ENCODE results near the gene CADPS. TPM values are rescaled to one million over a fixed set of nuclear protein-coding genes. Genes with fewer than 3 reads are reported as not detected.
A peak's percentile ranks its signal among the peaks of the same experiment; 100 is the strongest.

CADPS gene
- total and polyA plus RNA-seq, 2 of the 4 experiments (the other 2 are of a cell fraction), result not detected

GRCh38 chr3:62607287-62608029, 267.8 kb downstream of the CADPS start:
- BruUV-seq (replicated peaks), result no TSS peak
- no peak overlapping the region for H3K4me2 ChIP-seq (ENCODE audit: low read depth, low read length)
- no peak overlapping the region for H2BK5ac ChIP-seq (ENCODE audit: low read depth, low read length, poor library complexity, severe bottlenecking)
- peak overlapping the region; percentile 74 for H2AFZ ChIP-seq (replicated peaks; ENCODE audit: low read length, poor library complexity)
- CTCF ChIA-PET, result no interaction called here
- no peak overlapping the region for H3K56ac ChIP-seq (ENCODE audit: extremely low read depth, insufficient read depth, low read length)
- H3K4ac ChIP-seq (ENCODE audit: low read depth, low read length), result peak overlapping the region; percentile 8; the same call in 1 of the 2 replicates
- DNase-seq (peak; percentile 28), ATAC-seq (ENCODE audit: low read depth) (no peak)
- POLR2A ChIA-PET (ENCODE audit: unreplicated experiment), result no interaction called here
- no peak overlapping the region for H3K18ac ChIP-seq (ENCODE audit: low read depth, low read length)
- H3K4me1 ChIP-seq (ENCODE audit: control insufficient read depth, insufficient read depth, low read length), result peaks cover 11% of the 10 kb centered on the region
- no peaks in the 10 kb centered on the region for H4K20me1 ChIP-seq (ENCODE audit: insufficient read depth, low read length)
- no peaks in the 10 kb centered on the region for H3K79me1 ChIP-seq (ENCODE audit: low read depth in 1 of 2, low read length in 2 of 2)
- H4K8ac ChIP-seq (ENCODE audit: low read depth in 2 of 2, low read length in 2 of 2), result no peak overlapping the region
- 0 out of 2 replicates have a peak overlapping the region, but pooled peaks have one; percentile 2 for H4K5ac ChIP-seq (ENCODE audit: low read depth, low read length)
- H2AK9ac ChIP-seq (replicated peaks; ENCODE audit: low read depth, low read length, poor library complexity), result peak overlapping the region; percentile 61
- no peak for TF ChIP-seq MXI1 (IDR thresholded peaks at IDR 0.05; ENCODE audit: borderline replicate concordance, low read depth, low read length)
- TF ChIP-seq CEBPB (IDR thresholded peaks at IDR 0.05; ENCODE audit: low read depth, low read length), result no peak
- dilution Hi-C loops (cut with HindIII; ENCODE audit: low sequenced_read_pairs, unreplicated experiment), result no loop called here
- H3K9me3 ChIP-seq (ENCODE audit: control insufficient read depth, insufficient read depth, low read length), result no peaks in the 10 kb centered on the region
- WGBS, 2 experiments (ENCODE audit: extremely low coverage in 2 of 2, insufficient read length in 1 of 2), result 0% methylated on average over 1 of the region's 10 CpGs; no CpG with 5 or more reads in 1 of the 2 experiments
- no peak overlapping the region for H3K9ac ChIP-seq (ENCODE audit: low read depth, low read length)
- H2BK20ac ChIP-seq (ENCODE audit: low read depth, low read length), result peak overlapping the region; percentile 70; the same call in 1 of the 2 replicates
- no peak overlapping the region; the same call in 1 of the 2 replicates for H2AK5ac ChIP-seq (ENCODE audit: low read depth, low read length)
- peaks cover 4% of the 10 kb centered on the region for H3K9me1 ChIP-seq (ENCODE audit: insufficient read depth, low read length)
- H3K27ac ChIP-seq (ENCODE audit: insufficient read depth, low read length), result no peak overlapping the region
- H2BK120ac ChIP-seq (ENCODE audit: low read depth, low read length), result peak overlapping the region; percentile 43
- H3K23ac ChIP-seq (ENCODE audit: low read depth, low read length), result no peak overlapping the region
- H3K27me3 ChIP-seq (ENCODE audit: control insufficient read depth, insufficient read depth, low read length), result no peaks in the 10 kb centered on the region
- no peaks in the 10 kb centered on the region for H3K36me3 ChIP-seq (ENCODE audit: control insufficient read depth, insufficient read depth, low read length)
- intact Hi-C loops (cut with micrococcal nuclease), result no loop called here
- 0 out of 2 replicates have a peak overlapping the region, but pooled peaks have one; percentile 39 for H4K91ac ChIP-seq (ENCODE audit: insufficient read depth, low read depth, low read length)
- H2BK15ac ChIP-seq (ENCODE audit: low read depth, low read length), result no peak overlapping the region
- in situ Hi-C loops (cut with MboI; ENCODE audit: low sequenced_read_pairs), result loop anchor here (25.0 kb wide), 3 partner anchors 730 to 1380 kb away; partner anchors contain the start of gene C3orf49
- 0 out of 2 replicates have a peak overlapping the region, but pooled peaks have one; percentile 8 for H3K14ac ChIP-seq (replicated peaks; ENCODE audit: low read depth, low read length)
- no peak overlapping the region for H3K4me3 ChIP-seq (ENCODE audit: insufficient read depth, low read depth, low read length)
